Loucy (cell line): ENCODE results near the gene TMEM156.

Source experiments
- H2AFZ ChIP-seq: fragments of 200-600 bp; sonication (generic); 2 replicates; pipeline ENCODE4 v1.6.0; 2016; ENCODE audit warnings: antibody characterized with exemption, mild to moderate bottlenecking, low read length, moderate library complexity
- H3F3A ChIP-seq: fragments of 200-600 bp; 2 replicates; pipeline ENCODE4 v1.6.0; 2016; ENCODE audit warnings: antibody characterized with exemption, low read depth, mild to moderate bottlenecking
- H3K27me3 ChIP-seq: fragments of 200-600 bp; sonication (generic); 2 replicates; pipeline ENCODE4 v1.6.1; 2014; ENCODE audit warnings: low read length, mild to moderate bottlenecking; ENCODE audit not compliant: insufficient read depth, poor library complexity, severe bottlenecking
- H3K36me3 ChIP-seq: fragments of 200-600 bp; sonication (generic); 2 replicates; pipeline ENCODE4 v1.6.1; 2016; ENCODE audit warnings: low read length; ENCODE audit not compliant: insufficient read depth
- H3K4me1 ChIP-seq: fragments of 200-600 bp; sonication (generic); 2 replicates; pipeline ENCODE4 v1.5.1; 2014; ENCODE audit warnings: low read length, mild to moderate bottlenecking; ENCODE audit not compliant: insufficient read depth, poor library complexity, severe bottlenecking
- H3K4me2 ChIP-seq: fragments of 200-600 bp; sonication (generic); 2 replicates; pipeline ENCODE4 v1.6.0; 2014; ENCODE audit warnings: antibody characterized with exemption, low read length, low read depth, mild to moderate bottlenecking; ENCODE audit not compliant: poor library complexity, severe bottlenecking
- H3K4me3 ChIP-seq: fragments of 200-600 bp; sonication (generic); 2 replicates; pipeline ENCODE4 v1.5.1; 2014; ENCODE audit warnings: low read length, mild to moderate bottlenecking, mixed read lengths; ENCODE audit not compliant: poor library complexity, severe bottlenecking
- H3K79me2 ChIP-seq: fragments of 200-600 bp; sonication (generic); 2 replicates; pipeline ENCODE4 v1.6.1; 2014; ENCODE audit warnings: low read length; ENCODE audit not compliant: insufficient read depth
- H3K9ac ChIP-seq: fragments of 200-600 bp; sonication (generic); 2 replicates; pipeline ENCODE4 v1.6.0; 2014; ENCODE audit warnings: mild to moderate bottlenecking, low read depth, low read length, moderate library complexity; ENCODE audit not compliant: poor library complexity, severe bottlenecking
- H3K9me2 ChIP-seq: fragments of 200-600 bp; sonication (generic); replicated peaks from 2 replicates; pipeline ENCODE4 v1.6.1; 2016; ENCODE audit warnings: low read depth, low read length, mixed read lengths
- H3K9me3 ChIP-seq: fragments of 200-600 bp; sonication (generic); 2 replicates; pipeline ENCODE4 v1.6.1; 2014; ENCODE audit warnings: mild to moderate bottlenecking, antibody characterized with exemption, low read length, low read depth; ENCODE audit not compliant: insufficient read depth
- H4K20me1 ChIP-seq: fragments of 200-600 bp; sonication (generic); 2 replicates; pipeline ENCODE4 v1.6.0; 2014; ENCODE audit warnings: antibody characterized with exemption, low read length, mild to moderate bottlenecking; ENCODE audit not compliant: insufficient read depth, poor library complexity, severe bottlenecking
- EZH2phosphoT487 ChIP-seq: fragments of 200-600 bp; IDR thresholded peaks from 2 replicates; pipeline ENCODE4 v1.6.1; 2018; ENCODE audit warnings: antibody characterized with exemption, mild to moderate bottlenecking, moderate library complexity, borderline replicate concordance
- TF ChIP-seq, protein P1 (sequence below): fragments of 200-600 bp; sonication (generic); conservative IDR thresholded peaks from 2 replicates; pipeline ENCODE4 v1.5.1; 2014; ENCODE audit warnings: mild to moderate bottlenecking, antibody characterized with exemption, low read length

Gene TMEM156

DNA sequence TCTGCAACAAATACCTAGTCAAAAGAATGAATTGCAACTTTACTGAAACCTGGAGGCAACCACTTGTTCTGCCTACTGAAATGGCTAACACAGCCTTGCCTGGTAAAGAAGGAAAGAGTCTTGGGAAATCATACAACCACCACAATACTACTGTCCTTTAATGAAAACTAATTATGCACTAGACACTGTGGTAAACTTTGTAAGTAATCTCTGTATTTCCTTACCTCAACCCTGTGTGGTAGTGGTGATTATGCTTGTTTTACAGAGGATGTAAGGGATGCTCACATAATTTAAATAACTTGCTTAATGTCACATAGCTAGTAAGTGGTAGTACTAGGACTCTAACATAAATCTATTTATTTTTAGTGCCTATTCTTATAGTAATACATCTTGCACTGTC lies 44.7 kb downstream of the TMEM156 start:
- no peaks in the 10 kb centered on the region for H3K9me3 ChIP-seq
- H3K79me2 ChIP-seq = peaks cover 10% of the 10 kb centered on the region; the same call in 1 of the 2 replicates
- no peak overlapping the region for H2AFZ ChIP-seq
- no peak for TF ChIP-seq EZH2phosphoT487
- TF ChIP-seq, protein P1, sequence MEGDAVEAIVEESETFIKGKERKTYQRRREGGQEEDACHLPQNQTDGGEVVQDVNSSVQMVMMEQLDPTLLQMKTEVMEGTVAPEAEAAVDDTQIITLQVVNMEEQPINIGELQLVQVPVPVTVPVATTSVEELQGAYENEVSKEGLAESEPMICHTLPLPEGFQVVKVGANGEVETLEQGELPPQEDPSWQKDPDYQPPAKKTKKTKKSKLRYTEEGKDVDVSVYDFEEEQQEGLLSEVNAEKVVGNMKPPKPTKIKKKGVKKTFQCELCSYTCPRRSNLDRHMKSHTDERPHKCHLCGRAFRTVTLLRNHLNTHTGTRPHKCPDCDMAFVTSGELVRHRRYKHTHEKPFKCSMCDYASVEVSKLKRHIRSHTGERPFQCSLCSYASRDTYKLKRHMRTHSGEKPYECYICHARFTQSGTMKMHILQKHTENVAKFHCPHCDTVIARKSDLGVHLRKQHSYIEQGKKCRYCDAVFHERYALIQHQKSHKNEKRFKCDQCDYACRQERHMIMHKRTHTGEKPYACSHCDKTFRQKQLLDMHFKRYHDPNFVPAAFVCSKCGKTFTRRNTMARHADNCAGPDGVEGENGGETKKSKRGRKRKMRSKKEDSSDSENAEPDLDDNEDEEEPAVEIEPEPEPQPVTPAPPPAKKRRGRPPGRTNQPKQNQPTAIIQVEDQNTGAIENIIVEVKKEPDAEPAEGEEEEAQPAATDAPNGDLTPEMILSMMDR = no peak
- H3K9me2 ChIP-seq = no peaks in the 10 kb centered on the region
- H3K4me3 ChIP-seq = no peak overlapping the region
- H3K36me3 ChIP-seq = no peaks in the 10 kb centered on the region
- H4K20me1 ChIP-seq = no peaks in the 10 kb centered on the region
- peak overlapping the region; percentile 29 for H3K4me2 ChIP-seq
- peaks cover 44% of the 10 kb centered on the region for H3K4me1 ChIP-seq
- no peaks in the 10 kb centered on the region for H3F3A ChIP-seq
- no peaks in the 10 kb centered on the region for H3K27me3 ChIP-seq
- no peak overlapping the region for H3K9ac ChIP-seq

DNA sequence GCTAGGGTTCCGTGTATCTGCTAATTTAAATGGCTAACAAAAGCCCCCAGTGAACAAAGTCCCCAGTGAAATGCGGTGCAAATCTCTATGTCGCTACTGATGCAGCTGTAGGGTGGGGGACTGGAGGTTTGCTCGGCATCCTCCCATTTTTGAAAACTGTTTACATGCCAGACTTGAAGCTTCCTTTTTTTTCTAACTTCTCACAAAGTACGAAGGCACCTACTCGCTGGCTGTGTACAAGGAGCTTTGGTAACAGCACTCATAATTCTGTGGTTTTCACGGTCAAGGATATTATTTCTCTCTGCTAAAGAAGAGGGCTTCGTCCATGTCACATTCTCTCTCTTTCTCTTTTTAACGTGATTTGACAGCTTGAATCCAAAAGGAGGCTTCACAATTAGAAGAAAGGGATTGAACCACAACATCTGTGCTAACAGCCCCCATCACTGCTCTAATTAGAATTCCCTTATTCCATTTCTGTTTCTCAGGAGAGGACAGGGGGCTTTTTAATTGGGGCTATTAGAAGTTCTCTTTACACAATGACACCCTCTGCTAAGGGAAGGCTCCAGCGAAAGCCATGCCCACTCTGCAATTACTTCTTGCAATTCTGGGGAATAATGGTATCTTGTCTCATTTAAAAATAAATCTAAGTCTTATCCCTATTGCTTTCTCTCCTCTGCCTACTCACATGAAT lies 46.7 kb downstream of the TMEM156 start:
- H3K27me3 ChIP-seq = no peaks in the 10 kb centered on the region
- peaks cover 64% of the 10 kb centered on the region for H3K4me1 ChIP-seq
- H3K36me3 ChIP-seq = no peaks in the 10 kb centered on the region
- H3K9me2 ChIP-seq = no peaks in the 10 kb centered on the region
- H3K4me2 ChIP-seq = peak overlapping the region; percentile 74
- no peaks in the 10 kb centered on the region for H4K20me1 ChIP-seq
- peak overlapping the region; percentile 64 for H3K4me3 ChIP-seq
- H3F3A ChIP-seq = peaks cover 4% of the 10 kb centered on the region; the same call in 1 of the 2 replicates
- no peak for TF ChIP-seq EZH2phosphoT487
- TF ChIP-seq, protein P1 = no peak
- no peaks in the 10 kb centered on the region for H3K9me3 ChIP-seq
- peaks cover 18% of the 10 kb centered on the region for H3K79me2 ChIP-seq
- peak overlapping the region; percentile 53; the same call in 1 of the 2 replicates for H2AFZ ChIP-seq
- peak overlapping the region; percentile 57 for H3K9ac ChIP-seq

DNA sequence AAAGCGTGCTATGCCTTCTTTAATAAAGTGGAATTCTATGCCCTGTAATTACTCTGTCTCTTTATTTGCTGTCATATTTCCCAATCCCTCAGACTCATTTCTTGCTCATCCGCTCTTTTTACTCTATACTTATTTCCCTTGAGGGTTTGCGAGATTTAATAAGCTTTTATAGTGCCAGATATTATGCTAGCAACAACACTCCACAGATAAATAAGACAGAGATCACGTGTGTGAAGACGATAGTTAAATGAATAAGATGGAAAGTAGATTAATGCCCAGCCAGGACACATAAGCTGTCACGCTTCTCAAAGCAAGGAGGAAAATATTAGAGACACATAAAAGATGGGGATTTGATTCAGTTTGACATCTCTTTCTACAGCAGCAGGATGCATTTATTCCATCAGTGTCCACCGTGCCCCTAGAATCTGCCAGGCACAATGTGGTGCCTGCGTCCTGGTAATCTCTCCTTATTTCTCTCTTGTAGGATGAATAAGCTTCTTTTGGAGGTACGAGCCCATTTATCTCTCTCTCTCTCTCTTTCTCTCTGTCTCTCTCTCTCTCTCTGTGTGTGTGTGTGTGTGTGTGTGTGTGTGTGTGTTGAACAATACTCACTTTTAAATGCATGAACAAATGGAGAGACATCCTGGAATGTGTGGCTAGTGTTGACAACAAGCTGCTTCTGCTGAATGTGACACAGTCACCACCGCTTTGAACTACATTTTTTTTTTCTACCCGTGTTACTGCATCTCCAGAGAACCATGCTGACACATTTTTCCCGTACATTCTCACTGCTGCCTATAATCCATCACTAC lies 48.2 kb downstream of the TMEM156 start:
- peaks cover 74% of the 10 kb centered on the region for H3K4me1 ChIP-seq
- peaks cover 5% of the 10 kb centered on the region; the same call in 1 of the 2 replicates for H3F3A ChIP-seq
- TF ChIP-seq, protein P1 = no peak
- TF ChIP-seq EZH2phosphoT487 = no peak
- H3K4me2 ChIP-seq = peak overlapping the region; percentile 74
- peak overlapping the region; percentile 64 for H3K4me3 ChIP-seq
- peak overlapping the region; percentile 57 for H3K9ac ChIP-seq
- no peaks in the 10 kb centered on the region for H3K9me3 ChIP-seq
- no peaks in the 10 kb centered on the region for H3K9me2 ChIP-seq
- no peaks in the 10 kb centered on the region for H4K20me1 ChIP-seq
- no peaks in the 10 kb centered on the region for H3K36me3 ChIP-seq
- peaks cover 18% of the 10 kb centered on the region for H3K79me2 ChIP-seq
- no peaks in the 10 kb centered on the region for H3K27me3 ChIP-seq
- peak overlapping the region; percentile 7 for H2AFZ ChIP-seq
